HG03060 (cell line): ENCODE results near the gene ZNF512B.
"Not testable (repeated sequence)": the region's sequence is repeated elsewhere in the genome, so short reads cannot be mapped to it uniquely, and the experiment has no call there.

Source experiments
- ATAC-seq: cut with Tn5 transposase; IDR thresholded peaks from one replicate; pipeline ENCODE4 v1.9.1; 2021; ENCODE audit warnings: low read depth, moderate number of reproducible peaks; ENCODE audit not compliant: unreplicated experiment

ZNF512B gene

GRCh38 chr20:63979229-63979556 lies 9.5 kb upstream of the ZNF512B start:
- no peak for ATAC-seq

- no peak for ATAC-seq
Measured at GRCh38 chr20:63978319-63979228, 8.8 kb upstream of the ZNF512B start.

GRCh38 chr20:63977739-63978276 lies 8.1 kb upstream of the ZNF512B start:
- ATAC-seq = no peak

- no peak for ATAC-seq
Measured at GRCh38 chr20:63976980-63977738, 7.4 kb upstream of the ZNF512B start.

GRCh38 chr20:63976511-63976910 lies 6.8 kb upstream of the ZNF512B start:
- ATAC-seq = not testable (repeated sequence)

GRCh38 chr20:63974402-63975200 lies 4.9 kb upstream of the ZNF512B start:
- ATAC-seq = no peak

- no peak for ATAC-seq
Measured at GRCh38 chr20:63973636-63974401, 4.1 kb upstream of the ZNF512B start.

GRCh38 chr20:63973160-63973479 lies 3.4 kb upstream of the ZNF512B start:
- no peak for ATAC-seq

- ATAC-seq = no peak
Measured at GRCh38 chr20:63972312-63973159, 2.8 kb upstream of the ZNF512B start.

GRCh38 chr20:63971960-63972311 lies 2.2 kb upstream of the ZNF512B start:
- ATAC-seq = not testable (repeated sequence)

GRCh38 chr20:63970714-63971431 lies 1.1 kb upstream of the ZNF512B start:
- ATAC-seq = no peak

GRCh38 chr20:63968928-63969760 lies 586 bp downstream of the ZNF512B start:
- no peak for ATAC-seq

GRCh38 chr20:63968136-63968927 lies 1.4 kb downstream of the ZNF512B start:
- no peak for ATAC-seq

- ATAC-seq = no peak
Measured at GRCh38 chr20:63967330-63968135, 2.2 kb downstream of the ZNF512B start.

- no peak for ATAC-seq
Measured at GRCh38 chr20:63966944-63967322, 2.8 kb downstream of the ZNF512B start.
